Measurements from ENCODE around the gene CARM1. TPM values are rescaled to one million over a fixed set of nuclear protein-coding genes. Genes with fewer than 3 reads are reported as not detected.

Gene CARM1
- total and polyA plus RNA-seq, 2 donors (not counting 1 experiment from before 2014, with no cell fraction given) = 24.8 to 41.9 TPM

- H3K79me2 ChIP-seq (ENCODE audit: control insufficient read depth, insufficient read depth, low read length) = no peaks in the 10 kb centered on the region
- no peak overlapping the region for H3K9ac ChIP-seq (ENCODE audit: insufficient read depth, low read length)
- no peak overlapping the region for H3K27ac ChIP-seq (ENCODE audit: insufficient read depth, low read length)
- peak in 1 of 2 donors; percentile 33 for DNase-seq (ENCODE audit: low read depth in 2 of 2)
- no peaks in the 10 kb centered on the region for H4K20me1 ChIP-seq (ENCODE audit: control insufficient read depth, extremely low read depth, insufficient read depth, low read length)
- no peaks in the 10 kb centered on the region for H3K27me3 ChIP-seq (ENCODE audit: control insufficient read depth, insufficient read depth, low read length)
- no peaks in the 10 kb centered on the region for H3K36me3 ChIP-seq (ENCODE audit: control insufficient read depth, insufficient read depth, low read length)
- no peak overlapping the region for H3K4me2 ChIP-seq (ENCODE audit: extremely low read depth, insufficient read depth, low read length)
- H3K9me3 ChIP-seq (ENCODE audit: control insufficient read depth, insufficient read depth, low read depth, low read length) = no peaks in the 10 kb centered on the region
- no peak overlapping the region for H3K4me3 ChIP-seq (replicated peaks in 1 of 4; ENCODE audit: control extremely low read depth in 1 of 4, insufficient read depth in 1 of 4, low read depth in 3 of 4, low read length in 4 of 4)
- H2AFZ ChIP-seq (ENCODE audit: low read length) = no peak overlapping the region
- H3K4me1 ChIP-seq (ENCODE audit: control insufficient read depth, extremely low read depth, insufficient read depth, low read length) = no peaks in the 10 kb centered on the region
- TF ChIP-seq EZH2 (IDR thresholded peaks at IDR 0.05; ENCODE audit: low read length, missing control alignments) (no peak), CTCF (conservative IDR thresholded peaks at IDR 0.05 in 1 of 2, IDR thresholded peaks at IDR 0.05 in 1 of 2; ENCODE audit: low read depth in 1 of 2, low read length in 2 of 2) (peak; percentile 86 to 88)
Observed at GRCh38 chr19:10858204-10858828, 13.0 kb upstream of the CARM1 start.

GRCh38 chr19:10861103-10861651, 10.2 kb upstream of the CARM1 start:
- no peak overlapping the region for H3K27ac ChIP-seq (ENCODE audit: insufficient read depth, low read length)
- no peak for DNase-seq (ENCODE audit: low read depth in 2 of 2)

More at GRCh38 chr19:10861103-10861651, 10.2 kb upstream of the CARM1 start:
- H3K4me3 ChIP-seq (replicated peaks in 1 of 4; ENCODE audit: control extremely low read depth in 1 of 4, insufficient read depth in 1 of 4, low read depth in 3 of 4, low read length in 4 of 4) = no peak overlapping the region
- no peaks in the 10 kb centered on the region for H3K9me3 ChIP-seq (ENCODE audit: control insufficient read depth, insufficient read depth, low read depth, low read length)
- H3K36me3 ChIP-seq (ENCODE audit: control insufficient read depth, insufficient read depth, low read length) = no peaks in the 10 kb centered on the region
- H3K79me2 ChIP-seq (ENCODE audit: control insufficient read depth, insufficient read depth, low read length) = no peaks in the 10 kb centered on the region
- no peak overlapping the region for H3K9ac ChIP-seq (ENCODE audit: insufficient read depth, low read length)
- no peaks in the 10 kb centered on the region for H3K4me1 ChIP-seq (ENCODE audit: control insufficient read depth, extremely low read depth, insufficient read depth, low read length)
- H4K20me1 ChIP-seq (ENCODE audit: control insufficient read depth, extremely low read depth, insufficient read depth, low read length) = no peaks in the 10 kb centered on the region
- TF ChIP-seq EZH2 (IDR thresholded peaks at IDR 0.05; ENCODE audit: low read length, missing control alignments) (no peak), CTCF (conservative IDR thresholded peaks at IDR 0.05 in 1 of 2, IDR thresholded peaks at IDR 0.05 in 1 of 2; ENCODE audit: low read depth in 1 of 2, low read length in 2 of 2) (peak; percentile 27 to 53)
- H2AFZ ChIP-seq (ENCODE audit: low read length) = no peak overlapping the region
- no peak overlapping the region for H3K4me2 ChIP-seq (ENCODE audit: extremely low read depth, insufficient read depth, low read length)
- H3K27me3 ChIP-seq (ENCODE audit: control insufficient read depth, insufficient read depth, low read length) = no peaks in the 10 kb centered on the region
